AG09309 (cell line): ENCODE measurements around the gene KLHL35.

ENCODE experiments used
- DNase-seq: peaks from one replicate; pipeline ENCODE4 v3.0.0-alpha.2; 2010; ENCODE audit warnings: low read depth
- H3K4me3 ChIP-seq: 2 replicates; pipeline ENCODE4 v1.5.1; 2011; ENCODE audit warnings: mild to moderate bottlenecking, low read depth, low read length, moderate library complexity; ENCODE audit not compliant: control insufficient read depth
- CTCF ChIP-seq: IDR thresholded peaks from 2 replicates; pipeline ENCODE4 v1.5.1; 2011; ENCODE audit warnings: mild to moderate bottlenecking, low read depth, low read length, inconsistent platforms; ENCODE audit not compliant: insufficient read depth, control insufficient read depth; ENCODE audit errors: missing control alignments

KLHL35 gene

DNA sequence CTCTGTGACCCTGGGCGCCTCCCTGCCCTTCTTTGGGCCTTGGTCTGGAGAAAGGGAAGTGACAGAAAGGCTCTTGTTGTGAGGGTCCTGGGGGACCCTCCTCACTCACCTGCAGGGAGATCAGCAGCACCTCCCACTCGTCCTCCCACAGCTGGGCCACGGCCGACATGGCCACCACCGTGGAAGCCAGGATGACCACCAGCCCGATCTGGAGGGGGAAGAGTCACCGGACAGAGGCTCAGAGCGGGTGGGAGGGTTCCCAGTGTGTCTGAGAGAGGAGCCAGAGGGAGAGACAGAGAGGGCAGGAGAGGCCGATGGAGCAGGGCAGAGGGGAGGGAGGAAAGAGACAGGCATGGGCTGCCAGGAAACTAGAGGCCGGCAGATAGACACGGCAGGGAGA is 16.8 kb upstream of the KLHL35 start:
- no peak for DNase-seq
- H3K4me3 ChIP-seq = no peak overlapping the region
- no peak for TF ChIP-seq CTCF

GRCh38 chr11:75449271-75449670 is 16.3 kb upstream of the KLHL35 start:
- DNase-seq = no peak
- H3K4me3 ChIP-seq = no peak overlapping the region
- TF ChIP-seq CTCF = no peak

- DNase-seq = no peak
- no peak for TF ChIP-seq CTCF
- H3K4me3 ChIP-seq = no peak overlapping the region
These were observed 14.4 kb upstream of the KLHL35 start for GRCh38 chr11:75447415-75447814.

DNA sequence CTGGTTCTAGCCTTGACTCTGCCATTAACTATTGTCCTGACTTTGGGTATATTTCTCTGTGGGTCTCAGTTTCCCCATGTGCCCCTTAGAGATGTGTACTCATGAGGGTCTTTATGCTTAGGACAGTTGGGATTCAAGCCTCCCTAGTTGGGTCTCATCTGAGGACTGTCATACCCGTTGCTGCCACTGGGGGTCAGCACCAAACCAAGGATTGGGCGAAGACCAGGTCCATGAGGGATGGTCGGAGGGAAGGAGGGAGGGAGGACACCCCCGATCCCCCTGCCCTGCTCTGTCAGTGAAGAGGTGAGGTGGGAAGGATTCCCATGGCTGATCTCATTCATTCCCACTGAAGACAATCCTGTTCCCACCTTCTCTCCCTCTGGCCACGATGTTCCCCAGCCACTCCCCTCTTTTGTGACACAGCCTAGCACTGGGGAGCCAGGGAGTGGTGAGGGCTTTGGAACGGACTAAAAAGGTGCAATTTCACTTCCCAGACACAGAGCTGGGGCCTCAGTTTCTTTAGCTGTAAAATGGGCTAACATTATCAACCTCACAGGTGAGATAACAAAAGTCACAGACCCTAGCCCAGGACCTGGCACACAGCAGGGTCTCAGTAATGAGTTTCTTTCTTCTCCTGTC is 12.4 kb upstream of the KLHL35 start:
- peak; percentile 91 for TF ChIP-seq CTCF
- no peak overlapping the region for H3K4me3 ChIP-seq
- DNase-seq = no peak

GRCh38 chr11:75443043-75443442 is 10.0 kb upstream of the KLHL35 start:
- no peak for TF ChIP-seq CTCF
- no peak overlapping the region for H3K4me3 ChIP-seq
- DNase-seq = no peak

- no peak for TF ChIP-seq CTCF
- no peak overlapping the region for H3K4me3 ChIP-seq
- DNase-seq = no peak
These were observed 9.3 kb upstream of the KLHL35 start for GRCh38 chr11:75442161-75442885.

DNA sequence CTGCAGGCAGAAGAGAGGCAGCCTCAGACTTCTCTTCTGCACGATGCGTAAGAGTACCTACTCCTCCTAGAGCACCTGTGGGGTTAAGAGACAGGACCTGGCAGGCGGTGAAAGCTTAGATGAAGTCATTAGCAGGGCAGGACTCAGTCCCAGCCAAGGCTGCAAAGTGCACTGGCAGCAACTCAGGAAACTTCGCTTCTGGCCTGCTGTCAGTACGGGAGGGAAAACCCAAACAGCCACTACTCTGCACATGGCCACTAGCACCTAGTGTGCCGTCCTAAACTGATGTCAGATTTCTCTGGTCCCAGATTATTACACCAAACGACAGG is 8.8 kb upstream of the KLHL35 start:
- DNase-seq = no peak
- no peak overlapping the region for H3K4me3 ChIP-seq
- no peak for TF ChIP-seq CTCF
